HUES64 (cell line): ENCODE measurements around the gene LDHD.

Experiments
- H3K27ac ChIP-seq: 2 replicates; pipeline ENCODE4 v1.7.0; 2013; ENCODE audit warnings: low read depth, low read length, inconsistent platforms
- H3K27me3 ChIP-seq: 2 replicates; pipeline ENCODE4 v1.6.1; 2013; ENCODE audit warnings: mild to moderate bottlenecking, low read length; ENCODE audit not compliant: insufficient read depth
- H3K36me3 ChIP-seq: 2 replicates; pipeline ENCODE4 v1.6.1; 2013; ENCODE audit warnings: mild to moderate bottlenecking, low read length; ENCODE audit not compliant: insufficient read depth
- H3K4me1 ChIP-seq: 2 replicates; pipeline ENCODE4 v1.6.1; 2013; ENCODE audit warnings: mild to moderate bottlenecking, low read length, moderate library complexity; ENCODE audit not compliant: insufficient read depth
- H3K4me3 ChIP-seq: 2 replicates; pipeline ENCODE4 v1.5.1; 2013; ENCODE audit warnings: mild to moderate bottlenecking, low read length, moderate library complexity
- H3K9ac ChIP-seq: 2 replicates; pipeline ENCODE4 v1.6.1; 2013; ENCODE audit warnings: mild to moderate bottlenecking, low read depth, low read length
- H3K9me3 ChIP-seq: 2 replicates; pipeline ENCODE4 v1.6.1; 2013; ENCODE audit warnings: low read depth, low read length; ENCODE audit not compliant: insufficient read depth
- WGBS: fragments of 150-250, 120-280 bp; methylation state at CpG from one replicate; pipeline ENCODE4 v1.1.7; 2013; ENCODE audit warnings: missing lambda C conversion rate; 5-methylcytosine and 5-hydroxymethylcytosine counted together

The LDHD gene

GRCh38 chr16:75075688-75076268 is 40.8 kb downstream of the LDHD start:
- Histone ChIP-seq H3K9ac (no peak overlapping the region), H3K4me1 (peaks cover 20% of the 10 kb centered on the region), H3K9me3 (no peaks in the 10 kb centered on the region), H3K4me3 (no peak overlapping the region), H3K27me3 (no peaks in the 10 kb centered on the region), H3K27ac (no peak overlapping the region), H3K36me3 (no peaks in the 10 kb centered on the region)
- 89% methylated on average over 3 of the region's 3 CpGs for WGBS

- WGBS: 92% methylated on average over 12 of the region's 12 CpGs
- H3K9ac ChIP-seq: no peak overlapping the region
- H3K9me3 ChIP-seq: no peaks in the 10 kb centered on the region
- H3K4me1 ChIP-seq: peaks cover 14% of the 10 kb centered on the region
- H3K27me3 ChIP-seq: no peaks in the 10 kb centered on the region
- H3K27ac ChIP-seq: no peak overlapping the region
- no peak overlapping the region for H3K4me3 ChIP-seq
- no peaks in the 10 kb centered on the region for H3K36me3 ChIP-seq
These were observed 41.5 kb downstream of the LDHD start for GRCh38 chr16:75074920-75075687.

- Histone ChIP-seq H3K36me3 (no peaks in the 10 kb centered on the region), H3K9me3 (no peaks in the 10 kb centered on the region), H3K4me1 (peaks cover 12% of the 10 kb centered on the region), H3K27ac (no peak overlapping the region), H3K4me3 (no peak overlapping the region), H3K27me3 (no peaks in the 10 kb centered on the region), H3K9ac (no peak overlapping the region)
- WGBS: 89% methylated on average over 3 of the region's 4 CpGs
These were observed 42.2 kb downstream of the LDHD start for GRCh38 chr16:75074304-75074793.

GRCh38 chr16:75073545-75074303 is 42.9 kb downstream of the LDHD start:
- WGBS: 81% methylated on average over 20 of the region's 20 CpGs
- Histone ChIP-seq H3K27me3 (no peaks in the 10 kb centered on the region), H3K9ac (no peak overlapping the region), H3K36me3 (no peaks in the 10 kb centered on the region), H3K9me3 (no peaks in the 10 kb centered on the region), H3K27ac (peak overlapping the region; percentile 23; the same call in 1 of the 2 replicates), H3K4me1 (peaks cover 12% of the 10 kb centered on the region), H3K4me3 (no peak overlapping the region)

- Histone ChIP-seq H3K36me3 (no peaks in the 10 kb centered on the region), H3K9me3 (no peaks in the 10 kb centered on the region), H3K9ac (no peak overlapping the region), H3K27me3 (no peaks in the 10 kb centered on the region), H3K4me1 (peaks cover 12% of the 10 kb centered on the region), H3K27ac (no peak overlapping the region), H3K4me3 (no peak overlapping the region)
- 96% methylated on average over 2 of the region's 2 CpGs for WGBS
These were observed 44.2 kb downstream of the LDHD start for GRCh38 chr16:75072239-75072947.

- Histone ChIP-seq H3K9ac (no peak overlapping the region), H3K27ac (no peak overlapping the region), H3K9me3 (no peaks in the 10 kb centered on the region), H3K4me1 (peaks cover 12% of the 10 kb centered on the region), H3K36me3 (no peaks in the 10 kb centered on the region), H3K4me3 (no peak overlapping the region), H3K27me3 (no peaks in the 10 kb centered on the region)
- 97% methylated on average over 3 of the region's 3 CpGs for WGBS
These were observed 45.0 kb downstream of the LDHD start for GRCh38 chr16:75071621-75072020.

- Histone ChIP-seq H3K9me3 (no peaks in the 10 kb centered on the region), H3K27ac (no peak overlapping the region), H3K4me3 (no peak overlapping the region), H3K4me1 (peaks cover 12% of the 10 kb centered on the region), H3K36me3 (no peaks in the 10 kb centered on the region), H3K9ac (no peak overlapping the region), H3K27me3 (no peaks in the 10 kb centered on the region)
- 86% methylated on average over 9 of the region's 11 CpGs for WGBS
These were observed 46.4 kb downstream of the LDHD start for GRCh38 chr16:75070012-75070841.

- Histone ChIP-seq H3K27me3 (no peaks in the 10 kb centered on the region), H3K27ac (no peak overlapping the region), H3K4me3 (no peak overlapping the region), H3K9ac (no peak overlapping the region), H3K4me1 (0 out of 2 replicates have a peak, but pooled peaks cover 3% of the 10 kb centered on the region), H3K9me3 (no peaks in the 10 kb centered on the region), H3K36me3 (no peaks in the 10 kb centered on the region)
- WGBS: 89% methylated on average over 10 of the region's 10 CpGs
These were observed 48.2 kb downstream of the LDHD start for GRCh38 chr16:75068085-75069031.

GRCh38 chr16:75066861-75067447 is 49.6 kb downstream of the LDHD start:
- H3K9ac ChIP-seq: no peak overlapping the region
- peaks cover 11% of the 10 kb centered on the region; the same call in 1 of the 2 replicates for H3K4me1 ChIP-seq
- H3K27me3 ChIP-seq: no peaks in the 10 kb centered on the region
- H3K9me3 ChIP-seq: no peaks in the 10 kb centered on the region
- 92% methylated on average over 6 of the region's 6 CpGs for WGBS
- no peaks in the 10 kb centered on the region for H3K36me3 ChIP-seq
- no peak overlapping the region for H3K27ac ChIP-seq
- no peak overlapping the region for H3K4me3 ChIP-seq
